Tibial artery (tissue), 4 donors: ENCODE results near the gene SFTPA2.
"Not testable (repeated sequence)": the region's sequence is repeated elsewhere in the genome, so short reads cannot be mapped to it uniquely, and the experiment has no call there.

ENCODE experiments used
- DNase-seq, 2 donors: peaks; one replicate each; pipeline ENCODE4 v3.0.0-alpha.2; 2019
- H3K27ac ChIP-seq, 2 donors: fragments of 200-600 bp; sonication (generic) in 1 of 2; 1 replicate in 1 of 2; 2 replicates in 1 of 2; pipeline ENCODE4 v1.5.1; 2018 to 2019; ENCODE audit warnings: mild to moderate bottlenecking in 1 of 2
- H3K27me3 ChIP-seq, 2 donors: fragments of 200-600 bp; sonication (generic) in 1 of 2; one replicate each; pipeline versions ENCODE4 v1.5.1 to v1.6.0; 2016 to 2019
- H3K36me3 ChIP-seq, 3 donors: fragments of 200-600 bp; sonication (generic) in 2 of 3; one replicate each; pipeline ENCODE4 v1.5.1; 2016 to 2019; ENCODE audit warnings: mild to moderate bottlenecking in 2 of 3
- H3K4me1 ChIP-seq, 4 donors: fragments of 200-600 bp; sonication (generic) in 2 of 4; 1 replicate in 3 of 4; 2 replicates in 1 of 4; pipeline ENCODE4 v1.5.1; 2016 to 2019
- H3K4me3 ChIP-seq, 2 donors: fragments of 200-600 bp; sonication (generic) in 1 of 2; 1 replicate in 1 of 2; 2 replicates in 1 of 2; pipeline ENCODE4 v1.5.1; 2018 to 2019; ENCODE audit warnings: mild to moderate bottlenecking in 2 of 2
- H3K9me3 ChIP-seq, 3 donors: fragments of 200-600 bp; sonication (generic) in 1 of 3; one replicate each; pipeline ENCODE4 v1.5.1; 2016 to 2019
- CTCF ChIP-seq, 2 experiments: fragments of 200-600 bp in 1 of 2; fragments of 450-650 bp in 1 of 2; IDR thresholded peaks; one replicate each; pipeline ENCODE4 v1.5.1; 2017 to 2019; ENCODE audit warnings: antibody characterized with exemption in 2 of 2, mild to moderate bottlenecking in 1 of 2, moderate library complexity in 1 of 2
- intact Hi-C: fragments of 100-400 bp; cut with DNase I; formaldehyde crosslinking; loops from one replicate; pipeline ENCODE4 v1.15.0; 2023; ENCODE audit warnings: low total_unique reads

The SFTPA2 gene

GRCh38 chr10:79552143-79552542 lies 8.1 kb downstream of the SFTPA2 start:
- Histone ChIP-seq H3K4me3 (no peak overlapping the region), H3K4me1 (no peaks in the 10 kb centered on the region), H3K27me3 (no peaks in the 10 kb centered on the region), H3K36me3 (no peaks in the 10 kb centered on the region), H3K27ac (no peak overlapping the region), H3K9me3 (no peaks in the 10 kb centered on the region)
- intact Hi-C loops = no loop called here
- no peak for DNase-seq
- TF ChIP-seq CTCF (IDR thresholded peaks at IDR 0.05) = no peak

GRCh38 chr10:79547973-79548372 lies 12.2 kb downstream of the SFTPA2 start:
- DNase-seq = no peak
- TF ChIP-seq CTCF (IDR thresholded peaks at IDR 0.05) = no peak

GRCh38 chr10:79547128-79547527 lies 13.1 kb downstream of the SFTPA2 start:
- H3K36me3 ChIP-seq, H3K9me3 ChIP-seq, intact Hi-C loops, DNase-seq, H3K4me1 ChIP-seq, H3K27me3 ChIP-seq, H3K27ac ChIP-seq, H3K4me3 ChIP-seq: not testable (repeated sequence)

More at GRCh38 chr10:79547973-79548372, 12.2 kb downstream of the SFTPA2 start:
- intact Hi-C loops = no loop called here
- Histone ChIP-seq H3K27me3 (no peaks in the 10 kb centered on the region), H3K27ac (no peak overlapping the region), H3K4me1 (no peaks in the 10 kb centered on the region), H3K36me3 (no peaks in the 10 kb centered on the region), H3K9me3 (no peaks in the 10 kb centered on the region), H3K4me3 (no peak overlapping the region)

- H3K27ac ChIP-seq, H3K4me3 ChIP-seq, H3K27me3 ChIP-seq, H3K4me1 ChIP-seq, intact Hi-C loops, DNase-seq, H3K9me3 ChIP-seq, H3K36me3 ChIP-seq: not testable (repeated sequence)
Observed at GRCh38 chr10:79544926-79545659, 15.1 kb downstream of the SFTPA2 start.

- H3K4me1 ChIP-seq, intact Hi-C loops, DNase-seq, H3K36me3 ChIP-seq, H3K9me3 ChIP-seq, H3K27ac ChIP-seq, H3K27me3 ChIP-seq, H3K4me3 ChIP-seq: not testable (repeated sequence)
Observed at GRCh38 chr10:79544408-79544807, 15.8 kb downstream of the SFTPA2 start.

- H3K4me1 ChIP-seq = no peaks in the 10 kb centered on the region
- intact Hi-C loops = no loop called here
- no peak overlapping the region for H3K27ac ChIP-seq
- no peaks in the 10 kb centered on the region for H3K9me3 ChIP-seq
- DNase-seq = no peak
- H3K36me3 ChIP-seq = no peaks in the 10 kb centered on the region
- no peak for TF ChIP-seq CTCF (IDR thresholded peaks at IDR 0.05)
- no peaks in the 10 kb centered on the region for H3K27me3 ChIP-seq
- no peak overlapping the region for H3K4me3 ChIP-seq
Observed at GRCh38 chr10:79542626-79543025, 17.6 kb downstream of the SFTPA2 start.

GRCh38 chr10:79540930-79541329 lies 19.3 kb downstream of the SFTPA2 start:
- H3K9me3 ChIP-seq, DNase-seq, H3K36me3 ChIP-seq, intact Hi-C loops, H3K4me1 ChIP-seq, H3K4me3 ChIP-seq, H3K27me3 ChIP-seq, H3K27ac ChIP-seq: not testable (repeated sequence)

GRCh38 chr10:79538311-79538710 lies 21.9 kb downstream of the SFTPA2 start:
- H3K27ac ChIP-seq, H3K27me3 ChIP-seq, H3K9me3 ChIP-seq, H3K36me3 ChIP-seq, H3K4me3 ChIP-seq, DNase-seq, intact Hi-C loops, H3K4me1 ChIP-seq: not testable (repeated sequence)

- H3K4me3 ChIP-seq, intact Hi-C loops, H3K27me3 ChIP-seq, H3K9me3 ChIP-seq, H3K36me3 ChIP-seq, H3K4me1 ChIP-seq, DNase-seq, H3K27ac ChIP-seq: not testable (repeated sequence)
Observed at GRCh38 chr10:79533903-79534175, 26.4 kb downstream of the SFTPA2 start.

- H3K4me3 ChIP-seq, H3K27me3 ChIP-seq, H3K36me3 ChIP-seq, intact Hi-C loops, H3K9me3 ChIP-seq, H3K4me1 ChIP-seq, H3K27ac ChIP-seq: not testable (repeated sequence)
- DNase-seq = peak in 1 of 2 donors; percentile 24
Observed at GRCh38 chr10:79533142-79533902, 26.9 kb downstream of the SFTPA2 start.

GRCh38 chr10:79528261-79528660 lies 31.9 kb downstream of the SFTPA2 start:
- H3K4me3 ChIP-seq, H3K4me1 ChIP-seq, H3K9me3 ChIP-seq, DNase-seq, H3K27ac ChIP-seq, H3K36me3 ChIP-seq, H3K27me3 ChIP-seq, intact Hi-C loops: not testable (repeated sequence)
